Retinal pigment epithelial cell (primary cell): Measurements from ENCODE around the gene SLC2A8.

Experiments used
- DNase-seq: peaks from one replicate; pipeline ENCODE4 v3.0.0-alpha.2; 2010; ENCODE audit warnings: low read depth
- H3K4me3 ChIP-seq: 2 replicates; pipeline ENCODE4 v1.5.1; 2011; ENCODE audit warnings: mild to moderate bottlenecking, low read length, control low read depth, moderate library complexity
- TF ChIP-seq, protein P1 (sequence below): conservative IDR thresholded peaks from 2 replicates; pipeline ENCODE4 v1.5.1; 2011; ENCODE audit warnings: low read depth, low read length, control low read depth, inconsistent platforms

The SLC2A8 gene

GRCh38 chr9:127380479-127380878 is 16.5 kb upstream of the SLC2A8 start:
- TF ChIP-seq, protein P1, sequence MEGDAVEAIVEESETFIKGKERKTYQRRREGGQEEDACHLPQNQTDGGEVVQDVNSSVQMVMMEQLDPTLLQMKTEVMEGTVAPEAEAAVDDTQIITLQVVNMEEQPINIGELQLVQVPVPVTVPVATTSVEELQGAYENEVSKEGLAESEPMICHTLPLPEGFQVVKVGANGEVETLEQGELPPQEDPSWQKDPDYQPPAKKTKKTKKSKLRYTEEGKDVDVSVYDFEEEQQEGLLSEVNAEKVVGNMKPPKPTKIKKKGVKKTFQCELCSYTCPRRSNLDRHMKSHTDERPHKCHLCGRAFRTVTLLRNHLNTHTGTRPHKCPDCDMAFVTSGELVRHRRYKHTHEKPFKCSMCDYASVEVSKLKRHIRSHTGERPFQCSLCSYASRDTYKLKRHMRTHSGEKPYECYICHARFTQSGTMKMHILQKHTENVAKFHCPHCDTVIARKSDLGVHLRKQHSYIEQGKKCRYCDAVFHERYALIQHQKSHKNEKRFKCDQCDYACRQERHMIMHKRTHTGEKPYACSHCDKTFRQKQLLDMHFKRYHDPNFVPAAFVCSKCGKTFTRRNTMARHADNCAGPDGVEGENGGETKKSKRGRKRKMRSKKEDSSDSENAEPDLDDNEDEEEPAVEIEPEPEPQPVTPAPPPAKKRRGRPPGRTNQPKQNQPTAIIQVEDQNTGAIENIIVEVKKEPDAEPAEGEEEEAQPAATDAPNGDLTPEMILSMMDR = no peak
- H3K4me3 ChIP-seq = no peak overlapping the region

GRCh38 chr9:127382541-127382940 is 14.4 kb upstream of the SLC2A8 start:
- no peak overlapping the region for H3K4me3 ChIP-seq
- TF ChIP-seq, protein P1 = no peak

More at GRCh38 chr9:127380479-127380878, 16.5 kb upstream of the SLC2A8 start:
- DNase-seq = no peak

GRCh38 chr9:127384016-127384730 is 12.8 kb upstream of the SLC2A8 start:
- no peak for DNase-seq
- H3K4me3 ChIP-seq = no peak overlapping the region
- TF ChIP-seq, protein P1 = no peak

More at GRCh38 chr9:127382541-127382940, 14.4 kb upstream of the SLC2A8 start:
- DNase-seq = no peak

DNA sequence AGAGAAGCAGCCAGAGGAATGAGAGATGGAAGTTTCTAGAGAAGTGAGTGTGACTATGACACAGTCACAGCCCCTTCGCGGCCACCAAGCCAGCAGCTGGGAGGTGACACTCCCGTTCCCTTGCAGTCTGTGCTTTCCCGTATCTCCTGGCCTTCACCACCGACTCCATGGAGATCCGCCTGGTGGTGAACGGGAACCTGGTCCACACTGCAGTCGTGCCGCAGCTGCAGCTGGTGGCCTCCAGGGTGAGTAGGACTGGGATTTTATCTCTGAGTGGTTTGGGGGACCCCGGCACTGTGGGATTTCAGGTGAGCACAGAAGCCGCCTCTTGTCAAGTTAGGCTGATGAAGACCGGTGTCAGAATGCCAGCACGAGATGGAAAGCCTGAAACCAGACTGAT is 12.1 kb upstream of the SLC2A8 start:
- TF ChIP-seq, protein P1 = no peak
- DNase-seq = no peak
- no peak overlapping the region for H3K4me3 ChIP-seq

DNA sequence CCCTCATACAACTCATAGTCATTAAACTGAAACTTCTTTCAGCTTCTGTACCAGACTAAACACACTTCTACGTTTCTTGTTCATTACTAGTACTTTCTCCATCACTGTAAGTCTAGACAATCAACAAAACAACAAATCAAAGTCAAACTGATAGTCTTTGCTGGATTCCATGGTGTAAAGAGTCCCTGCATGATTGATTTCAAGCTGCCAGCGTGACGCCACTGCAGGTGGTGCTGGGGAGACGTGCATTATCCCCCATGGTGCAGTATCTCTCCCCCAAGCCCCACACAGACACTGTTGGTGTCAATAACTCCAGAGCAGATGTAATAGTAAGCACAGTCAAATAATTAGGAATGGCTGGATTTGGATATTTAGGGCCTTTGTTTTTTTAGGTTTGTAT is 10.7 kb upstream of the SLC2A8 start:
- no peak for DNase-seq

GRCh38 chr9:127386981-127387380 is 10.0 kb upstream of the SLC2A8 start:
- no peak overlapping the region for H3K4me3 ChIP-seq
- TF ChIP-seq, protein P1 = no peak
- no peak for DNase-seq

More for the DNA sequence above, 10.7 kb upstream of the SLC2A8 start:
- TF ChIP-seq, protein P1 = no peak
- H3K4me3 ChIP-seq = no peak overlapping the region
